ENCODE measurements around the gene HES4. TPM values are rescaled to one million over a fixed set of nuclear protein-coding genes. Genes with fewer than 3 reads are reported as not detected.

The HES4 gene
- total and polyA plus RNA-seq, 7 donors, result 2.3 to 21.8 (median 12.3) TPM

DNA sequence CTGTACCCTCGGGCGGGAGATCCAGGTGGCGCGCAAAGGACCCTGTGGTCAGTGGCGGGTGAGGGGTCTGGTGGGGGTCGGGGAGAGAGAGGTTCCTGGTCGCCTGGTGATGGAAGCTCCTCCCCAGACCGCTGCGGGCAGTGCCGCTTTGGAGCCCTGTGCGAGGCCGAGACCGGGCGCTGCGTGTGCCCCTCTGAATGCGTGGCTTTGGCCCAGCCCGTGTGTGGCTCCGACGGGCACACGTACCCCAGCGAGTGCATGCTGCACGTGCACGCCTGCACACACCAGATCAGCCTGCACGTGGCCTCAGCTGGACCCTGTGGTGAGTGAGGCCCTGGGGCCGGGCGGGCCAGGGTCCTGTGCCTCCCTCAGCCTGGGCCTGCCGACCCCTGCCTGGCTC, 43.5 kb upstream of the HES4 start:
- intact Hi-C loops (cut with DNase I), result no loop called here
- H3K9me3 ChIP-seq, result no peaks in the 10 kb centered on the region
- no peaks in the 10 kb centered on the region for H3K36me3 ChIP-seq (ENCODE audit: insufficient read depth in 1 of 2, low read depth in 1 of 2)
- DNase-seq (no peak), ATAC-seq (no peak)
- H3K27me3 ChIP-seq (ENCODE audit: insufficient read depth in 3 of 3, low read length in 2 of 3), result peaks cover 0 to 26% (median 13%) of the 10 kb centered on the region in 3 donors
- H3K4me1 ChIP-seq, result peaks cover 9% of the 10 kb centered on the region
- no peak overlapping the region for H3K4me3 ChIP-seq
- WGBS, 3 donors, result 94 to 96% (median 95%) methylated on average over 26 to 27 of the region's 27 CpGs
- TF ChIP-seq, protein P1, sequence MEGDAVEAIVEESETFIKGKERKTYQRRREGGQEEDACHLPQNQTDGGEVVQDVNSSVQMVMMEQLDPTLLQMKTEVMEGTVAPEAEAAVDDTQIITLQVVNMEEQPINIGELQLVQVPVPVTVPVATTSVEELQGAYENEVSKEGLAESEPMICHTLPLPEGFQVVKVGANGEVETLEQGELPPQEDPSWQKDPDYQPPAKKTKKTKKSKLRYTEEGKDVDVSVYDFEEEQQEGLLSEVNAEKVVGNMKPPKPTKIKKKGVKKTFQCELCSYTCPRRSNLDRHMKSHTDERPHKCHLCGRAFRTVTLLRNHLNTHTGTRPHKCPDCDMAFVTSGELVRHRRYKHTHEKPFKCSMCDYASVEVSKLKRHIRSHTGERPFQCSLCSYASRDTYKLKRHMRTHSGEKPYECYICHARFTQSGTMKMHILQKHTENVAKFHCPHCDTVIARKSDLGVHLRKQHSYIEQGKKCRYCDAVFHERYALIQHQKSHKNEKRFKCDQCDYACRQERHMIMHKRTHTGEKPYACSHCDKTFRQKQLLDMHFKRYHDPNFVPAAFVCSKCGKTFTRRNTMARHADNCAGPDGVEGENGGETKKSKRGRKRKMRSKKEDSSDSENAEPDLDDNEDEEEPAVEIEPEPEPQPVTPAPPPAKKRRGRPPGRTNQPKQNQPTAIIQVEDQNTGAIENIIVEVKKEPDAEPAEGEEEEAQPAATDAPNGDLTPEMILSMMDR (IDR thresholded peaks at IDR 0.05), result no peak
- no peak overlapping the region for H3K27ac ChIP-seq

DNA sequence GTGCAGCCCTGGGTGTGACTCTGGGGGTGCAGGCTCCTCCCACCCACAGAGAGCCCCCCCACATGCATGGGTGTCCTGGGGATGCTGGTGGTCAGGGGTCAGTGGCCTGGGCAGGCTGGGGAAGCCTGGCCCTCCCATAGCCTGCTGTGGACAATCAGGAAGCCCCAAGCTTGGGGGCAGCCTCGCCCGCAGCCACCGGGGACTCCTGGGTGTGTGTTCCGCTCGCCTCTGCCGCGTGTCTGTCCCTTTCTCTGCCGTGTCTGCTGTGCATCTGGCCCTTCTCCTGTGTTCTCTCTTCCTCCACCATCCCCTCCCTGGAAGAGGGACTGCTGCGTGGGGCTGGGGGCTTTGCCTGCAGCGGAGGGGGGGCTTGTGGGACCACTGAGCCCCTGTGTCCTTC, 42.9 kb upstream of the HES4 start:
- no peaks in the 10 kb centered on the region for H3K9me3 ChIP-seq
- H3K27ac ChIP-seq, result no peak overlapping the region
- no peak overlapping the region for H3K4me3 ChIP-seq
- TF ChIP-seq, protein P1 (IDR thresholded peaks at IDR 0.05), result no peak
- ATAC-seq (no peak), DNase-seq (no peak)
- H3K27me3 ChIP-seq (ENCODE audit: insufficient read depth in 3 of 3, low read length in 2 of 3), result peaks cover 0 to 32% (median 14%) of the 10 kb centered on the region in 3 donors
- 75 to 82% (median 81%) methylated on average over 10 of the region's 10 CpGs for WGBS, 3 donors
- intact Hi-C loops (cut with DNase I), result no loop called here
- H3K4me1 ChIP-seq, result peaks cover 9% of the 10 kb centered on the region
- H3K36me3 ChIP-seq (ENCODE audit: insufficient read depth in 1 of 2, low read depth in 1 of 2), result no peaks in the 10 kb centered on the region

DNA sequence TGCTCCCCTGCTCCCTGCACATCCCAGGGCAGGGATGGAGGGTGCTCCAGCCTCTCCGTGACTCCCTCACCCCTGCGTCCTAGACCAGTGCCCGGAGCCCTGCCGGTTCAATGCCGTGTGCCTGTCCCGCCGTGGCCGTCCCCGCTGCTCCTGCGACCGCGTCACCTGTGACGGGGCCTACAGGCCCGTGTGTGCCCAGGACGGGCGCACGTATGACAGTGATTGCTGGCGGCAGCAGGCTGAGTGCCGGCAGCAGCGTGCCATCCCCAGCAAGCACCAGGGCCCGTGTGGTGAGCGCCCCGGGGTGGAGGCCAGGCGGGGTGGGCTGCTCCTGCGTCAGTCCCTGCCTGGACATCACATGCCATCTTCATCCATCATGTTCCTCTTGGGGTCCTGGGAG, 42.0 kb upstream of the HES4 start:
- no peak for DNase-seq
- Histone ChIP-seq H3K27ac (no peak overlapping the region), H3K4me3 (no peak overlapping the region), H3K27me3 (ENCODE audit: insufficient read depth in 3 of 3, low read length in 2 of 3) (peaks cover 0 to 41% (median 14%) of the 10 kb centered on the region in 3 donors), H3K4me1 (peaks cover 9% of the 10 kb centered on the region), H3K36me3 (ENCODE audit: insufficient read depth in 1 of 2, low read depth in 1 of 2) (no peaks in the 10 kb centered on the region), H3K9me3 (no peaks in the 10 kb centered on the region)
- no peak for ATAC-seq
- intact Hi-C loops (cut with DNase I), result no loop called here
- TF ChIP-seq, protein P1 (IDR thresholded peaks at IDR 0.05), result no peak
- 82 to 95% (median 86%) methylated on average over 25 of the region's 25 CpGs for WGBS, 3 donors

DNA sequence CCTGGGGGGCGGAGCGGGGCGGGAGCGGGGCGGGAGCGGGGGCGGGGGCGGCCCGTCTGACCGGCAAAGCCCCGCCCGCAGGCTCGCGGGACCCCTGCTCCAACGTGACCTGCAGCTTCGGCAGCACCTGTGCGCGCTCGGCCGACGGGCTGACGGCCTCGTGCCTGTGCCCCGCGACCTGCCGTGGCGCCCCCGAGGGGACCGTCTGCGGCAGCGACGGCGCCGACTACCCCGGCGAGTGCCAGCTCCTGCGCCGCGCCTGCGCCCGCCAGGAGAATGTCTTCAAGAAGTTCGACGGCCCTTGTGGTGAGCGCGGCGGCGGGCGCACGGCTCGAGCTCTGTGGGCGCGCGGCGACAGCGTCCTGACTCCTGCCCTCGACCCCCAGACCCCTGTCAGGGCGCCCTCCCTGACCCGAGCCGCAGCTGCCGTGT, 41.2 kb upstream of the HES4 start:
- TF ChIP-seq, protein P1 (IDR thresholded peaks at IDR 0.05), result no peak
- Histone ChIP-seq H3K27me3 (ENCODE audit: insufficient read depth in 3 of 3, low read length in 2 of 3) (peaks cover 0 to 49% (median 14%) of the 10 kb centered on the region in 3 donors), H3K27ac (no peak overlapping the region), H3K36me3 (ENCODE audit: insufficient read depth in 1 of 2, low read depth in 1 of 2) (no peaks in the 10 kb centered on the region), H3K4me1 (peaks cover 9% of the 10 kb centered on the region), H3K4me3 (no peak overlapping the region), H3K9me3 (no peaks in the 10 kb centered on the region)
- intact Hi-C loops (cut with DNase I), result no loop called here
- peak in 2 of 4 donors; percentile 5 to 16 for ATAC-seq
- 49 to 66% (median 52%) methylated on average over 34 to 52 of the region's 60 CpGs for WGBS, 3 donors
- DNase-seq, result no peak

All from psoas muscle (tissue), 8 donors.